ENCODE data around the gene FGD5.
A peak's percentile ranks its signal among the peaks of the same experiment; 100 is the strongest.

The FGD5 gene

GRCh38 chr3:14913071-14913925, 94.5 kb downstream of the FGD5 start:
- no peak for DNase-seq

GRCh38 chr3:14913926-14914778, 95.4 kb downstream of the FGD5 start:
- no peak for DNase-seq

- no peak for DNase-seq
These were observed 96.0 kb downstream of the FGD5 start for GRCh38 chr3:14914779-14915117.

- no peak for DNase-seq
These were observed 97.0 kb downstream of the FGD5 start for GRCh38 chr3:14915636-14916222.

GRCh38 chr3:14918356-14918860, 99.6 kb downstream of the FGD5 start:
- no peak for DNase-seq

GRCh38 chr3:14920536-14920935, 101.8 kb downstream of the FGD5 start:
- DNase-seq = no peak

GRCh38 chr3:14921034-14921616, 102.4 kb downstream of the FGD5 start:
- peak; percentile 77 to 79 for DNase-seq

GRCh38 chr3:14921811-14922705, 103.3 kb downstream of the FGD5 start:
- no peak for DNase-seq

GRCh38 chr3:14922863-14923262, 104.1 kb downstream of the FGD5 start:
- DNase-seq = no peak

- DNase-seq = no peak
These were observed 104.7 kb downstream of the FGD5 start for GRCh38 chr3:14923476-14923875.

- DNase-seq = peak; percentile 60
These were observed 107.2 kb downstream of the FGD5 start for GRCh38 chr3:14925729-14926591.

- DNase-seq = no peak
These were observed 107.8 kb downstream of the FGD5 start for GRCh38 chr3:14926592-14926991.

- no peak for DNase-seq
These were observed 108.5 kb downstream of the FGD5 start for GRCh38 chr3:14927308-14927707.

- DNase-seq = no peak
These were observed 110.7 kb downstream of the FGD5 start for GRCh38 chr3:14929310-14930074.

- DNase-seq = no peak
These were observed 115.2 kb downstream of the FGD5 start for GRCh38 chr3:14933820-14934425.

GRCh38 chr3:14935592-14936345, 117.0 kb downstream of the FGD5 start:
- no peak for DNase-seq

- no peak for DNase-seq
These were observed 120.2 kb downstream of the FGD5 start for GRCh38 chr3:14938954-14939353.

- no peak for DNase-seq
These were observed 123.1 kb downstream of the FGD5 start for GRCh38 chr3:14941871-14942270.

- no peak for DNase-seq
These were observed 124.3 kb downstream of the FGD5 start for GRCh38 chr3:14943042-14943441.
